GM19193 (cell line): Measurements from ENCODE around the gene HSPBAP1.
A peak's percentile ranks its signal among the peaks of the same experiment; 100 is the strongest.

ENCODE experiments used
- POLR2A ChIP-seq: IDR thresholded peaks from 4 replicates; pipeline ENCODE4 v1.6.1; 2011; ENCODE audit not compliant: insufficient read depth, insufficient read length; ENCODE audit errors: extremely low read depth

Gene HSPBAP1

GRCh38 chr3:122728756-122729514, 64.7 kb downstream of the HSPBAP1 start:
- TF ChIP-seq POLR2A: peak; percentile 31

GRCh38 chr3:122728186-122728585, 65.4 kb downstream of the HSPBAP1 start:
- no peak for TF ChIP-seq POLR2A

- no peak for TF ChIP-seq POLR2A
Measured at GRCh38 chr3:122727766-122728165, 65.9 kb downstream of the HSPBAP1 start.

GRCh38 chr3:122727294-122727693, 66.3 kb downstream of the HSPBAP1 start:
- no peak for TF ChIP-seq POLR2A

GRCh38 chr3:122725106-122725505, 68.5 kb downstream of the HSPBAP1 start:
- no peak for TF ChIP-seq POLR2A

- TF ChIP-seq POLR2A: no peak
Measured at GRCh38 chr3:122719273-122719921, 74.2 kb downstream of the HSPBAP1 start.

- no peak for TF ChIP-seq POLR2A
Measured at GRCh38 chr3:122716667-122717066, 77.0 kb downstream of the HSPBAP1 start.

- no peak for TF ChIP-seq POLR2A
Measured at GRCh38 chr3:122714273-122714672, 79.4 kb downstream of the HSPBAP1 start.

- no peak for TF ChIP-seq POLR2A
Measured at GRCh38 chr3:122705379-122705778, 88.3 kb downstream of the HSPBAP1 start.

- TF ChIP-seq POLR2A: no peak
Measured at GRCh38 chr3:122700193-122700592, 93.4 kb downstream of the HSPBAP1 start.

GRCh38 chr3:122697952-122698620, 95.5 kb downstream of the HSPBAP1 start:
- no peak for TF ChIP-seq POLR2A

GRCh38 chr3:122695927-122696561, 97.6 kb downstream of the HSPBAP1 start:
- no peak for TF ChIP-seq POLR2A

- TF ChIP-seq POLR2A: no peak
Measured at GRCh38 chr3:122694966-122695365, 98.7 kb downstream of the HSPBAP1 start.

GRCh38 chr3:122692674-122693073, 101.0 kb downstream of the HSPBAP1 start:
- no peak for TF ChIP-seq POLR2A

GRCh38 chr3:122691195-122691594, 102.4 kb downstream of the HSPBAP1 start:
- no peak for TF ChIP-seq POLR2A

- TF ChIP-seq POLR2A: no peak
Measured at GRCh38 chr3:122690096-122690495, 103.5 kb downstream of the HSPBAP1 start.
